ENCODE data around the gene CPNE7.

- TF ChIP-seq CTCF (IDR thresholded peaks at IDR 0.05) (no peak), POLR2A (IDR thresholded peaks at IDR 0.05) (no peak), EP300 (IDR thresholded peaks at IDR 0.05) (no peak)
Observed at GRCh38 chr16:89589241-89589926, 13.8 kb downstream of the CPNE7 start.
